ENCODE measurements around the gene TAS2R41.
"Not testable (repeated sequence)": the region's sequence is repeated elsewhere in the genome, so short reads cannot be mapped to it uniquely, and the experiment has no call there.

TAS2R41 gene

DNA sequence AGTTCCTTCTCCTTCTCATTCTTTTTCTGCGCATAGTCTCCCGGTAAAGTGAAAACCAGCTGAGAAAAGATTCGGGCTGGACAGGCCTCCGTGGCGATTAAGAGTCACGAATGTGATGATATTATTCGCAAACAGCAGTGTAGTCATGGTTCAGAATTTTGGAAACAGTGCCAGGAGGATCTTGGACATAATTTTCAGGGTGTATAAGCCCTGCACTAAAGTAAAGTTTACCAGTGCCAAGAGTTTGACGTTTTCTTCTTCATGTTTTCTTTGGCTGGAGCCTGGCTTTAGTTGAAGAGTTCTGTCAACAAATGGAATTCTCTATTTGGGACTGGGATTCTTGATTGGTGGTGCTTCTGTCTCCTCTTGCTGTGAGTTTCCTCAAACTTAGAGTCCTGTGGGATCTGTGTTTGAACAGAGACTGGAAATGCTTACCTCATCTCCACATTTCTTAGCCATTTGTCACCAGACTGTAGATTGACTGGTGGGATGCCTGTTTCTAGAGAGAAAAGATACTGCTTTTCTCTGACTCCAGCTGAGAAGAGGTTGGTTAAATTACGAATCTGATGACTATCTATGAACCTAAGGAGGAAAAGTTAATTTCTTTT lies 44.7 kb downstream of the TAS2R41 start:
- not testable (repeated sequence) for DNase-seq

All from activated CD4-positive, alpha-beta T cell treated with anti-CD3 and anti-CD28 coated beads, Interleukin-2, amount 50 U/mL, for 16 hours (primary cell).